HCT116 (cell line): ENCODE measurements around the gene ANO6. TPM values are rescaled to one million over a fixed set of nuclear protein-coding genes. Genes with fewer than 3 reads are reported as not detected.

ENCODE experiments used
- ATAC-seq: fragments of 200-7000 bp; cut with Tn5 transposase; 2 replicates; pipeline ENCODE4 v1.9.1; 2020; ENCODE audit warnings: mild to moderate bottlenecking, moderate library complexity
- BruUV-seq: library from RNA; stranded (reverse); fragments of 400-500 nt; replicated peaks from 2 replicates; lab custom pipeline; 2021; lab: Mats Ljungman, UMichigan
- CTCF ChIA-PET: fragments of 300-600 bp; sonication (Branson Sonifier 250); formaldehyde crosslinking; loops from one replicate; lab custom pipeline; 2021; ENCODE audit warnings: antibody characterized with exemption; lab: Charles Lee
- POLR2A ChIA-PET: fragments of 300-600, 350-600 bp; sonication (Branson Sonifier 250); formaldehyde crosslinking; loops from one replicate; lab custom pipeline; 2021; ENCODE audit warnings: antibody characterized with exemption; lab: Charles Lee
- RAD21 ChIA-PET, 2 experiments: fragments of 300-600 bp; sonication (Branson Sonifier 250); formaldehyde crosslinking; loops; one replicate each; lab custom pipeline; 2023; ENCODE audit warnings: low total read pairs in 2 of 2; ENCODE audit not compliant: uncharacterized antibody in 2 of 2, unreplicated experiment in 2 of 2, low non-redundant PET in 1 of 2; lab: Charles Lee
- DNase-seq: peaks from one replicate; pipeline ENCODE4 v3.0.0-alpha.2; 2010; ENCODE audit warnings: low read depth, low spot score
- H2AFZ ChIP-seq: fragments of 200-600 bp; shearing (Covaris generic), sonication (generic); 2 replicates; pipeline ENCODE4 v1.6.1; 2017; ENCODE audit warnings: low read depth, mixed run types, mixed read lengths, antibody characterized with exemption, low read length; ENCODE audit not compliant: poor library complexity, severe bottlenecking
- H3K27ac ChIP-seq: 2 replicates; pipeline ENCODE4 v1.5.1; 2012; ENCODE audit warnings: low read depth, low read length
- H3K27me3 ChIP-seq: fragments of 200-600 bp; sonication (generic); 2 replicates; pipeline ENCODE4 v1.6.1; 2016; ENCODE audit warnings: mixed run types, low read length, mixed read lengths; ENCODE audit not compliant: insufficient read depth
- H3K36me3 ChIP-seq, 2 experiments: fragments of 200-500 bp in 1 of 2; fragments of 200-600 bp in 1 of 2; sonication (Bioruptor generic) in 1 of 2; sonication (generic) in 1 of 2; 2 replicates each; pipeline versions ENCODE4 v1.5.1 to v1.6.1; 2014 to 2016; ENCODE audit warnings: low read length in 2 of 2, inconsistent platforms in 1 of 2, mixed read lengths in 1 of 2, mixed run types in 1 of 2; ENCODE audit not compliant: insufficient read depth in 2 of 2, control insufficient read depth in 1 of 2
- H3K4me1 ChIP-seq, 2 experiments: fragments of 200-600 bp in 1 of 2; sonication (generic) in 1 of 2; 2 replicates each; pipeline versions ENCODE4 v1.5.1 to v1.6.1; 2012 to 2017; ENCODE audit warnings: low read length in 2 of 2, inconsistent platforms in 1 of 2, mild to moderate bottlenecking in 1 of 2, mixed read lengths in 1 of 2, mixed run types in 1 of 2, moderate library complexity in 1 of 2; ENCODE audit not compliant: insufficient read depth in 2 of 2, control insufficient read depth in 1 of 2
- H3K4me2 ChIP-seq: fragments of 200-600 bp; sonication (generic); 2 replicates; pipeline ENCODE4 v1.6.1; 2017; ENCODE audit warnings: mixed run types, low read length, mixed read lengths
- H3K4me3 ChIP-seq, 2 experiments: fragments of 200-600 bp in 1 of 2; sonication (generic) in 1 of 2; replicated peaks in 1 of 2; 2 replicates each; pipeline ENCODE4 v1.5.1; 2011 to 2016; ENCODE audit warnings: low read length in 2 of 2, control low read depth in 1 of 2, low read depth in 1 of 2, mild to moderate bottlenecking in 1 of 2, mixed read lengths in 1 of 2, mixed run types in 1 of 2
- H3K79me2 ChIP-seq: fragments of 200-600 bp; sonication (generic); 2 replicates; pipeline ENCODE4 v1.6.1; 2017; ENCODE audit warnings: mild to moderate bottlenecking, mixed run types, low read length, moderate library complexity, mixed read lengths; ENCODE audit not compliant: insufficient read depth
- H3K9ac ChIP-seq: fragments of 200-600 bp; sonication (generic); 2 replicates; pipeline ENCODE4 v1.6.1; 2016; ENCODE audit warnings: low read length, mixed read lengths
- H3K9me2 ChIP-seq: fragments of 200-600 bp; sonication (generic), shearing (Covaris generic); 2 replicates; pipeline ENCODE4 v1.6.1; 2017; ENCODE audit warnings: mixed run types, mild to moderate bottlenecking, moderate library complexity; ENCODE audit not compliant: insufficient read depth
- H3K9me3 ChIP-seq, 2 experiments: fragments of 200-500 bp in 1 of 2; fragments of 200-600 bp in 1 of 2; sonication (Bioruptor generic) in 1 of 2; sonication (generic) in 1 of 2; 2 replicates each; pipeline ENCODE4 v1.6.1; 2014 to 2017; ENCODE audit warnings: low read length in 2 of 2, mixed read lengths in 2 of 2, inconsistent platforms in 1 of 2, low read depth in 1 of 2, mild to moderate bottlenecking in 1 of 2, mixed run types in 1 of 2, moderate library complexity in 1 of 2; ENCODE audit not compliant: control insufficient read depth in 1 of 2, insufficient read depth in 1 of 2
- H4K20me1 ChIP-seq: fragments of 200-600 bp; sonication (generic), shearing (Covaris generic); 2 replicates; pipeline ENCODE4 v1.6.1; 2017; ENCODE audit warnings: mixed run types, mild to moderate bottlenecking, moderate library complexity; ENCODE audit not compliant: insufficient read depth
- ELF1 ChIP-seq: IDR thresholded peaks from 2 replicates; pipeline ENCODE4 v1.6.1; 2012; ENCODE audit warnings: low read depth, borderline replicate concordance
- EZH2 ChIP-seq: fragments of 200-600 bp; sonication (generic); IDR thresholded peaks from 2 replicates; pipeline ENCODE4 v1.6.1; 2017; ENCODE audit warnings: antibody characterized with exemption, mixed run types
- FOSL1 ChIP-seq: IDR thresholded peaks from 2 replicates; pipeline ENCODE4 v1.6.1; 2012; ENCODE audit warnings: low read depth
- JUND ChIP-seq: IDR thresholded peaks from 2 replicates; pipeline ENCODE4 v1.6.1; 2012
- POLR2A ChIP-seq: IDR thresholded peaks from 2 replicates; pipeline ENCODE4 v1.7.0; 2011; ENCODE audit warnings: borderline replicate concordance; ENCODE audit not compliant: insufficient read depth, insufficient read length; ENCODE audit errors: extremely low read depth
- POLR2AphosphoS5 ChIP-seq: IDR thresholded peaks from 2 replicates; pipeline ENCODE4 v1.6.1; 2011; ENCODE audit warnings: mild to moderate bottlenecking, low read depth, low read length, moderate library complexity
- SP1 ChIP-seq: IDR thresholded peaks from 2 replicates; pipeline ENCODE4 v1.6.1; 2012; ENCODE audit warnings: low read depth
- SRF ChIP-seq: IDR thresholded peaks from 2 replicates; pipeline ENCODE4 v1.6.1; 2012; ENCODE audit warnings: low read depth
- YY1 ChIP-seq: IDR thresholded peaks from 2 replicates; pipeline ENCODE4 v1.6.1; 2011; ENCODE audit warnings: low read length, low read depth, moderate library complexity, mild to moderate bottlenecking; ENCODE audit not compliant: insufficient replicate concordance; ENCODE audit errors: extremely low read depth
- intact Hi-C: fragments of 100-400 bp; cut with micrococcal nuclease; formaldehyde crosslinking; loops from 2 replicates; pipeline ENCODE4 v1.10.0; 2022
- total RNA-seq: library from RNA; stranded (reverse); gene quantifications from one replicate; pipeline ENCODE4 v1.2.1, GENCODE V29; 2021; ENCODE audit not compliant: unreplicated experiment
- TF ChIP-seq, protein P1 (sequence below): IDR thresholded peaks from 2 replicates; pipeline ENCODE4 v1.6.1; 2012; ENCODE audit warnings: low read depth
- TF ChIP-seq, protein P2 (sequence below), 3 experiments: fragments of 200-600 bp in 1 of 3; sonication (generic) in 1 of 3; IDR thresholded peaks in 2 of 3; conservative IDR thresholded peaks in 1 of 3; 2 replicates each; pipeline ENCODE4 v1.5.1; 2012 to 2017; ENCODE audit warnings: low read depth in 2 of 3, low read length in 2 of 3, antibody characterized with exemption in 1 of 3, borderline replicate concordance in 1 of 3, control low read depth in 1 of 3, mild to moderate bottlenecking in 1 of 3, mixed read lengths in 1 of 3, mixed run types in 1 of 3, moderate library complexity in 1 of 3; ENCODE audit not compliant: insufficient read depth in 1 of 3

ANO6 gene
- total RNA-seq, 1 experiment from 2014 or later, result 36.7 TPM

DNA sequence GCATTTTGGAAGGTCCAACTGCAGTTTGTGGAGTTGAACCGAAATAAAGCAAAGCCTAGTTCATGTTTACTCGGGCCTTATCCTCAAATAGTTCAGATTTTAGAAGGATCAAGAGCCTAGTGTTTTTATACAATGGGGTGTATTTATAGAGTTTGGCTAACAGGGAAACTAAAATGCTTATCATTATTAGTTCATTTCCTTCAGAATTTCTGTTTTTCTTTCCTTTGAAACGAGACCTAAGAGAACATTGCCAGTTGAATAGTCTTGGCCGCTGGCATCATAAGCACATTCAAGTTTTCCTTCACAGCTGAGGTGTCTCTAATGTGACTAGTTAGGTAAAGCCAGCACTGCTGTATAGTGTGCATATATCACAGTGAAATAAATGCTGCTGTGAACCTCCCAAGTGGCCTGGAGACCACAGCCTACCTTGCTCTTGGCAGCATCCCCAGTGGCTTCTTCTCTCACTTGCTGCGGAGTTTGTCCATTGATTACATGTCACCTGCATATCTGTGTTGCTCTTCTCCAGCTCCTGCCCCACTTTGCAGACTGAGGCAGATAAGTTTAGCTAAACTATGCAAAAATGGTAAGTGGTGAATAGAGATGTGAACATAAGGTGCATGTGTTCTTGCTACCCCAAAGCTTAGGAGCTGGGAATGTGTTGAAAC, 88.8 kb downstream of the ANO6 start (continued):
- TF ChIP-seq, protein P1, sequence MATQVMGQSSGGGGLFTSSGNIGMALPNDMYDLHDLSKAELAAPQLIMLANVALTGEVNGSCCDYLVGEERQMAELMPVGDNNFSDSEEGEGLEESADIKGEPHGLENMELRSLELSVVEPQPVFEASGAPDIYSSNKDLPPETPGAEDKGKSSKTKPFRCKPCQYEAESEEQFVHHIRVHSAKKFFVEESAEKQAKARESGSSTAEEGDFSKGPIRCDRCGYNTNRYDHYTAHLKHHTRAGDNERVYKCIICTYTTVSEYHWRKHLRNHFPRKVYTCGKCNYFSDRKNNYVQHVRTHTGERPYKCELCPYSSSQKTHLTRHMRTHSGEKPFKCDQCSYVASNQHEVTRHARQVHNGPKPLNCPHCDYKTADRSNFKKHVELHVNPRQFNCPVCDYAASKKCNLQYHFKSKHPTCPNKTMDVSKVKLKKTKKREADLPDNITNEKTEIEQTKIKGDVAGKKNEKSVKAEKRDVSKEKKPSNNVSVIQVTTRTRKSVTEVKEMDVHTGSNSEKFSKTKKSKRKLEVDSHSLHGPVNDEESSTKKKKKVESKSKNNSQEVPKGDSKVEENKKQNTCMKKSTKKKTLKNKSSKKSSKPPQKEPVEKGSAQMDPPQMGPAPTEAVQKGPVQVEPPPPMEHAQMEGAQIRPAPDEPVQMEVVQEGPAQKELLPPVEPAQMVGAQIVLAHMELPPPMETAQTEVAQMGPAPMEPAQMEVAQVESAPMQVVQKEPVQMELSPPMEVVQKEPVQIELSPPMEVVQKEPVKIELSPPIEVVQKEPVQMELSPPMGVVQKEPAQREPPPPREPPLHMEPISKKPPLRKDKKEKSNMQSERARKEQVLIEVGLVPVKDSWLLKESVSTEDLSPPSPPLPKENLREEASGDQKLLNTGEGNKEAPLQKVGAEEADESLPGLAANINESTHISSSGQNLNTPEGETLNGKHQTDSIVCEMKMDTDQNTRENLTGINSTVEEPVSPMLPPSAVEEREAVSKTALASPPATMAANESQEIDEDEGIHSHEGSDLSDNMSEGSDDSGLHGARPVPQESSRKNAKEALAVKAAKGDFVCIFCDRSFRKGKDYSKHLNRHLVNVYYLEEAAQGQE, result no peak
- TF ChIP-seq JUND, result no peak
- no peak for TF ChIP-seq YY1
- TF ChIP-seq ELF1, result no peak
- no peak for TF ChIP-seq EZH2

DNA sequence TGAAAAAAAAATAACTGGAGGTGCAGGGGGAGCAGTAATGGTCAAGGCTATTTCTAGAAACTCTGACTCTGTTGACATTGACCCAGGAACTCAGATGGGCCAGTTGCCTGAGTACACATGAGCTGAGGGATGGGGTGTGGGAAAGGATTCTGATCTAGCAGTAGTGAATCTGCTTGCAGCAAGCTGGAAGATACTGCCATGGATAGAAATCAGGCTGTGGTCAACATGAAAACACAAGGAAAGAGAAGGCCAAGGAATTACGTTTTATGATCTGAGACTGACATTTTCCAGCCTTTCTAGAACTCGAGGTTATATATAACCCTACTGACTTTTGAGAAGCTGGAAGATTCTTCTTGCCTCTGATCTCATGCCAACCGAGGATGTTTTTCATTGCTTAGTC, 90.0 kb downstream of the ANO6 start:
- no peaks in the 10 kb centered on the region for H3K27me3 ChIP-seq
- peaks cover 3% of the 10 kb centered on the region; the same call in 1 of the 2 replicates for H3K79me2 ChIP-seq
- intact Hi-C loops, result no loop called here
- no peaks in the 10 kb centered on the region for H3K9me2 ChIP-seq
- ChIA-PET RAD21 (no interaction called here), POLR2A (no interaction called here), CTCF (no interaction called here)
- ATAC-seq (no peak), DNase-seq (no peak)
- no peak overlapping the region for H2AFZ ChIP-seq
- H3K9me3 ChIP-seq, result no peaks in the 10 kb centered on the region
- no peaks in the 10 kb centered on the region for H3K36me3 ChIP-seq
- no TSS peak for BruUV-seq
- no peak for TF ChIP-seq JUND
- no peak for TF ChIP-seq SP1
- TF ChIP-seq SRF, result no peak
- no peak for TF ChIP-seq FOSL1
- TF ChIP-seq POLR2AphosphoS5, result no peak
- TF ChIP-seq POLR2A, result no peak
- TF ChIP-seq ELF1, result no peak
- TF ChIP-seq, protein P2, sequence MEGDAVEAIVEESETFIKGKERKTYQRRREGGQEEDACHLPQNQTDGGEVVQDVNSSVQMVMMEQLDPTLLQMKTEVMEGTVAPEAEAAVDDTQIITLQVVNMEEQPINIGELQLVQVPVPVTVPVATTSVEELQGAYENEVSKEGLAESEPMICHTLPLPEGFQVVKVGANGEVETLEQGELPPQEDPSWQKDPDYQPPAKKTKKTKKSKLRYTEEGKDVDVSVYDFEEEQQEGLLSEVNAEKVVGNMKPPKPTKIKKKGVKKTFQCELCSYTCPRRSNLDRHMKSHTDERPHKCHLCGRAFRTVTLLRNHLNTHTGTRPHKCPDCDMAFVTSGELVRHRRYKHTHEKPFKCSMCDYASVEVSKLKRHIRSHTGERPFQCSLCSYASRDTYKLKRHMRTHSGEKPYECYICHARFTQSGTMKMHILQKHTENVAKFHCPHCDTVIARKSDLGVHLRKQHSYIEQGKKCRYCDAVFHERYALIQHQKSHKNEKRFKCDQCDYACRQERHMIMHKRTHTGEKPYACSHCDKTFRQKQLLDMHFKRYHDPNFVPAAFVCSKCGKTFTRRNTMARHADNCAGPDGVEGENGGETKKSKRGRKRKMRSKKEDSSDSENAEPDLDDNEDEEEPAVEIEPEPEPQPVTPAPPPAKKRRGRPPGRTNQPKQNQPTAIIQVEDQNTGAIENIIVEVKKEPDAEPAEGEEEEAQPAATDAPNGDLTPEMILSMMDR (IDR thresholded peaks at IDR 0.05 in 2 of 3, conservative IDR thresholded peaks at IDR 0.05 in 1 of 3; ENCODE audit: borderline replicate concordance in 1 of 3, insufficient read depth in 1 of 3, low read depth in 2 of 3, low read length in 2 of 3), result no peak
- no peak for TF ChIP-seq EZH2
- H3K9ac ChIP-seq, result no peak overlapping the region
- H4K20me1 ChIP-seq, result no peaks in the 10 kb centered on the region
- no peak overlapping the region for H3K27ac ChIP-seq
- H3K4me2 ChIP-seq, result no peak overlapping the region
- no peak overlapping the region for H3K4me3 ChIP-seq
- H3K4me1 ChIP-seq, result peaks cover 0 to 10% of the 10 kb centered on the region in 2 experiments; a peak in 2 of 4 replicates
